Central memory CD4-positive, alpha-beta T cell (primary cell): Measurements from ENCODE around the gene LRP2.
"Not testable (repeated sequence)": the region's sequence is repeated elsewhere in the genome, so short reads cannot be mapped to it uniquely, and the experiment has no call there.

Experiments
- DNase-seq: peaks from one replicate; pipeline ENCODE4 v3.0.0; 2022

The LRP2 gene

GRCh38 chr2:169300636-169301530 is 61.5 kb downstream of the LRP2 start:
- no peak for DNase-seq

GRCh38 chr2:169298007-169298406 is 64.3 kb downstream of the LRP2 start:
- no peak for DNase-seq

- no peak for DNase-seq
Measured at GRCh38 chr2:169294001-169294675, 68.2 kb downstream of the LRP2 start.

- DNase-seq, result no peak
Measured at GRCh38 chr2:169291517-169291916, 70.8 kb downstream of the LRP2 start.

GRCh38 chr2:169290433-169290832 is 71.9 kb downstream of the LRP2 start:
- DNase-seq, result no peak

GRCh38 chr2:169287666-169288065 is 74.7 kb downstream of the LRP2 start:
- no peak for DNase-seq

GRCh38 chr2:169286624-169287231 is 75.6 kb downstream of the LRP2 start:
- DNase-seq, result no peak

GRCh38 chr2:169285531-169286235 is 76.7 kb downstream of the LRP2 start:
- DNase-seq, result no peak

- no peak for DNase-seq
Measured at GRCh38 chr2:169280502-169280901, 81.8 kb downstream of the LRP2 start.

- no peak for DNase-seq
Measured at GRCh38 chr2:169275696-169276444, 86.5 kb downstream of the LRP2 start.

- no peak for DNase-seq
Measured at GRCh38 chr2:169272010-169272409, 90.3 kb downstream of the LRP2 start.

GRCh38 chr2:169270574-169270973 is 91.8 kb downstream of the LRP2 start:
- not testable (repeated sequence) for DNase-seq

GRCh38 chr2:169265591-169265990 is 96.7 kb downstream of the LRP2 start:
- no peak for DNase-seq

GRCh38 chr2:169260846-169261642 is 101.3 kb downstream of the LRP2 start:
- no peak for DNase-seq

- no peak for DNase-seq
Measured at GRCh38 chr2:169260246-169260645, 102.1 kb downstream of the LRP2 start.

- DNase-seq, result no peak
Measured at GRCh38 chr2:169259402-169259801, 102.9 kb downstream of the LRP2 start.

GRCh38 chr2:169258045-169258601 is 104.2 kb downstream of the LRP2 start:
- no peak for DNase-seq

GRCh38 chr2:169254774-169255173 is 107.6 kb downstream of the LRP2 start:
- no peak for DNase-seq

- DNase-seq, result no peak
Measured at GRCh38 chr2:169247211-169247610, 115.1 kb downstream of the LRP2 start.

- DNase-seq, result no peak
Measured at GRCh38 chr2:169240405-169240804, 121.9 kb downstream of the LRP2 start.

- no peak for DNase-seq
Measured at GRCh38 chr2:169237939-169238338, 124.4 kb downstream of the LRP2 start.
